Stimulated activated naive CD8-positive, alpha-beta T cell treated with anti-CD3 and anti-CD28 coated beads, Interleukin-15, Interleukin-2, amounts not matched to agents 100 U/mL and 50 U/mL, for 24 hours (primary cell): ENCODE results near the gene SCIMP.
"Not testable (repeated sequence)": the region's sequence is repeated elsewhere in the genome, so short reads cannot be mapped to it uniquely, and the experiment has no call there.

Experiments used
- ATAC-seq: fragments of 150-1000 bp; cut with Tn5 transposase; one replicate; pipeline ENCODE4 v1.10.0; 2021
- DNase-seq: peaks from one replicate; pipeline ENCODE4 v3.0.0; 2021

The SCIMP gene

DNA sequence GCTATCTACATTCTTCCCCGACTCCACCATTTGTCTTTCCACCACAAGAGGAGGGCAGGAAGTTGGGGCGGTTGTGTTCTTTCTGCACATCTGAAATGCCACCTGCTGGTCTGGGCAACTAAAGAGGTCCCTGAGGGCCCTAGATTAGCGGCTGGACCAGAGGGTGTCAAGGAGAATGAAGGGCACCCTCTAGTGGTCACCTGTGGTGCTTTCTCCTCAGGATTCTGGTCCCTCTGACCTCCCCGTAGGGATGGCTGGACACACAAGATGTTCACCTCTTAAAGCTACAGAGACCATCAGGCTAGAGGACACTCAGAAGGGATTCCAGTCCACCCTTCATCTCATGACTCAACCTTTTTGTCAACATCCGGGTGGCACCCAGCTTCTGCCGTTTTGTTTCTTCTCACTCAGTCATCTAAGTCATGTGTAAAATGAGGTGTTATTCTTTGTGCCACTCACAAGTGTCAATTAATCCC lies 2.9 kb upstream of the SCIMP start:
- DNase-seq (peak; percentile 67), ATAC-seq (peak; percentile 68)

DNA sequence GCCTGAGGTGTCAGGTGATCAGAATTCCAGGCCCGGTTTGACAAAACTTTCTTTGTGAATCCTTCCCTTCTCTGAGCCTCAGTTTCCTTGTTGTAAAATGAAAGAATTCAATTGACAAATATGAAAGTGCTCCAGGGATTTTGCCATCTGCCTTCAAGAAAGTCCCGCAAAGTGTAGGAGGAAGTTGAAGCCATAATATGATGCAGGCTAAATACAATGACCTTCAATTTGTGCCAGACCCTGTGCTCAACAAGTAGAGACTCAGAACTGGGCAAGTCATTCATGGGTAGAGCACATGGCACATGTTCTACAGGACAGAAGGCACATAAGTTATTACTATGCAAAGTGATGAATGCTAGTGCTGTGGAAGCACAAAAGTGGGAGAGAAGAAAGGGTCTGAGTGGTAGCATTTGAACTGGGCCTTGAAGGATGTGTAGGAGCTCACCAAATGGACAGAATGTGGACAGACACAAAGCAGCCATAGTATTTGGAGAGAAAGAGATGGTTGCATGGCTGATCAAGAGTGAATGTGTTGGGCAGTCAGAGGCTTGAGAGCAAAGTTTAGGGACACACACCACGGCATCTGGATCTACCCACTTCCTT lies 2.4 kb upstream of the SCIMP start:
- DNase-seq (no peak), ATAC-seq (no peak)

DNA sequence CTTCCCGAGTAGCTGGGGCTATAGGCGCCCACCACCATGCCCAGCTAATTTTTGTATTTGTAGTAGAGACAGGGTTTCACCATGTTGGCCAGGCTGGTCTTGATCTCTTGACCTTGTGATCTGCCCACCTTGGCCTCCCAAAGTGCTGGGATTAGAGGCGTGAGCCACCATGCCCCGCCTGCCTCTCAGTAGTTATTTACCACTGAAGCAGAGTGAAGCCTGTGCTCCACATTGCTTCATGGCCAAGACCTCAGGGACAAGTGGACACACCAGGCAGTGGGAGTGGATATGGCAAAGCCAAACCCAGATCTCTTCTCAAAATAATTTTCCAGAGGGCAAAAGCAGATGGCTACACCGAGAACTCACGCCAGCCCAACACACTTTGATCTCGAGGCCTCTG lies 1.2 kb downstream of the SCIMP start:
- not testable (repeated sequence) for DNase-seq, ATAC-seq

DNA sequence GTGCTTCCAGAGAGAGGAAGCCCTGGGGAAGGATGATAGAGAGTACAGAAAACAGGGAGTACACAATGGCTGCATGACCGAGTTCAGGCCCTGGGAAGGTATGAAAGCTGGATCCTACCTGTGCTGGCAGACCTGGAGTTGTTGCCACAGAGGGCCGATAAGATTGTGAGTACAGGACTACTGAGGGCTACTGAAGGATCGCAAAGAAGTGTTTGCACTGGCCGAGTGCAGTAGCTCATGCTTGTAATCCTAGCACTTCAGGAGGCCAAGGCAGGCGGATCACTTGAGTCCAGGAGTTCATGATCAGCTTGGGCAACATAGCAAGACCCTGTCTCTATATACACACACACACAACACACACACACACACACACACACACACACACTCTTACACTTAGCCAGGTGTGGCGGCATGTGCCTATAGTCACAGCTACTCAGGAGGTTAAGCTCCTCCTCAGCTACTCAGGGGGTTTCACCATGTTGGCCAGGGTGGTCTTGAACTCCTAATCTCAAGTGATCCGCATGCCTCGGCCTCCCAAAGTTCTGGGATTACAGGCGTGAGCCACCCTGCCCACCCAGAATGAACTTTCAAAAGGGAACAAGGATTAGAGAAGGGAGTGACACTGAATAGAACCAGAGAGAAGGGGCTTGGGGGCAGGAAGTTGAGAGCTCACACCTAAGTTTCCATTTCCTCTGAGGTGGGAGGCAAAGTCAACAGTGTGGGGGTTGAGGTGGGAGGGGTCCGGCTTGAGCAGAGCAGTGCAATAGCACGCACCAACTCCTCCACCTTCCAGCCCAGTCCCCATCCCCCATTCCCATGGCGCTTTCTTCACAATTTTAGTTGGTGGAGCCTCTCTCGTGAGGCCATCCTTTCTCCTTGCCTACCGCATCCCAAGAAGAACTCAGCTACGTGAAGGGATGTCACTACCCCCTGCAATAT lies 7.5 kb downstream of the SCIMP start:
- peak; percentile 30 for ATAC-seq
- peak; percentile 44 for DNase-seq

GRCh38 chr17:5225668-5226457 lies 8.8 kb downstream of the SCIMP start:
- ATAC-seq: no peak
- no peak for DNase-seq

GRCh38 chr17:5221912-5222311 lies 12.7 kb downstream of the SCIMP start:
- not testable (repeated sequence) for ATAC-seq, DNase-seq

- ATAC-seq: no peak
These were observed 14.6 kb downstream of the SCIMP start for GRCh38 chr17:5220074-5220473.

DNA sequence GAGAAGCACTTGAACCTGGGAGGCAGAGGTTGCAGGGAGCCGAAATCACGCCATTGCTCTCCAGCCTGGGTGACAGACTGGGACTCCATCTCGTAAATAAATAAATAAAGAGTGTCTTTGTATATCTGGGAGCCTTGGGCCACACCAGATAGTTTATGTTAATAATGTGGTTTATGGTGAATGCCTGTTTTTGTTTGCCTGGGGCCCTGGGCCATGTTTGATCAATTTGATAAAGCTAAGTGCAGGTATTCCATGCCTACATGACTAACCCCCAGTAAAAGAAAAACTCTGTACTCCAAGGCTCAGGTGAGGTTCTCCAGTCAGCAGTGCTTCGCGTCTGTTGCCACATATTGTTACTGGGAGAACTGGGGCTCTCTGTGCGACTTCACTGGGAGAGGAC lies 15.1 kb downstream of the SCIMP start:
- ATAC-seq (no peak), DNase-seq (no peak)

More at GRCh38 chr17:5220074-5220473, 14.6 kb downstream of the SCIMP start:
- no peak for DNase-seq

DNA sequence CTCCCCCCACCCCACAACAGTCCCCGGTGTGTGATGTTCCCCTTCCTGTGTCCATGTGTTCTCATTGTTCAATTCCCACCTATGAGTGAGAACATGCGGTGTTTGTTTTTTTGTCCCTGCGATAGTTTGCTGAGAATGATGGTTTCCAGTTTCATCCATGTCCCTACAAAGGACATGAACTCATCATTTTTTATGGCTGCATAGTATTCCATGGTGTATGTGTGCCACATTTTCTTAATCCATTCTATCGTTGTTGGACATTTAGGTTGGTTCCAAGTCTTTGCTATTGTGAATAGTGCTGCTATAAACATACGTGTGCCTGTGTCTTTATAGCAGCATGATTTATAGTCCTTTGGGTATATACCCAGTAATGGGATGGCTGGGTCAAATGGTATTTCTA lies 17.1 kb downstream of the SCIMP start:
- DNase-seq, ATAC-seq: not testable (repeated sequence)

DNA sequence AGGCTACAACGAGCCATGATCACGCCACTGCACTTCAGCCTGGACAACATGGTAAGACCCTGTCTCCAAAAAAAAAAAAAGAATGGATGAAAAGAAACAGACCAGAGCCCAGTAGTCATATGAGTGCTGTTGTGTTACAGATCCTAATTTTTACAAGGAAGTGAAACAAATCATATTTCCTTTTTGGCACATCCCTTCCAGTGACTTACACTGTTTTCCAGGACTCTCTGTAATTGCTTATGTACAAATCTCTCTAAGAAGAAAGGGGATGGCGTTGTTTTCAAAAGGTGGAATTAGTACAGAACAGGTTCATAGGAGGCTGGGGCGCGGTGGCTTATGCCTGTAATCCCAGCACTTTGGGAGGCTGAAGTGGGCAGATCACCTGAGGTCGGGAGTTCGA lies 23.2 kb downstream of the SCIMP start:
- ATAC-seq: no peak
- DNase-seq: no peak

GRCh38 chr17:5210614-5211252 lies 23.9 kb downstream of the SCIMP start:
- ATAC-seq: peak; percentile 71
- DNase-seq: no peak

DNA sequence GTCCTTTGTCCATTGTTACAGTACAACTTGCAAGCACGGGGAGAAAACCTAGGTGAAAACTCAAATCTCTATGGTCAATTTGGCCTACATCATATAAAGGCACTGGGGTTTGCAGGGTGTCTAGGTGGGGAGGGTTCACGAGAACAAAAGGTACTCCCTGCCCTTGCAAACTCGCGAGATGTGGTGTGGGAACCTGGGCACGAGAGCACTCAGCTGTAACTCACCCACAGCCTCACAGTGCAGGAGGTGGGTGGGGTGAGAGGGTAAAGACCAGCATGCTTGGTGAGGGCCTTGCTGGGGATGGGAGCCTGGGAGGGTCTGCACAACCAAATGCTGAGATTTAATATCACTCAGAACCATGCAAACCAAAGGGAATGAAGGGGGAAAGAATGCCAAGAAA lies 24.6 kb downstream of the SCIMP start:
- no peak for ATAC-seq
- no peak for DNase-seq

DNA sequence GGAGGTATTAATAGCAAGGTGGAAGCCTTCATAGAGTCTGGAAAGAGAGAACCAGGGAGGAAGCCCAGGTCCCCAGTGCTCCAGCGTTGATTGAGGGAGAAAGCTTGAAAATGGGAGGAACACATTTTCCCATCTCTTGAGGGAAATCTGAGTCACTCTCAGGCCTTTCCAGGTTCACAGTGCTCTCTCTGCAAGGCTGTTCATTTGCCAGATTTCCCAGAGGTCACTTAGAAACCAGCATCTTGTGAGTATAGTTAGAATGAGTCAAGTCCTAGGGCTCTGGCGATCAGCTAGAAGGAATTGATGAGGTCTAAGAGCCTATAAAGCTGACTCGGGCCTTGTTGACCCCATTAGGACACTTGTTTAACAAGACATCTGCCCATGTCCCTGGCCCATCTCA lies 25.3 kb downstream of the SCIMP start:
- no peak for DNase-seq
- ATAC-seq: no peak

GRCh38 chr17:5203908-5204294 lies 30.8 kb downstream of the SCIMP start:
- ATAC-seq: no peak
- no peak for DNase-seq

DNA sequence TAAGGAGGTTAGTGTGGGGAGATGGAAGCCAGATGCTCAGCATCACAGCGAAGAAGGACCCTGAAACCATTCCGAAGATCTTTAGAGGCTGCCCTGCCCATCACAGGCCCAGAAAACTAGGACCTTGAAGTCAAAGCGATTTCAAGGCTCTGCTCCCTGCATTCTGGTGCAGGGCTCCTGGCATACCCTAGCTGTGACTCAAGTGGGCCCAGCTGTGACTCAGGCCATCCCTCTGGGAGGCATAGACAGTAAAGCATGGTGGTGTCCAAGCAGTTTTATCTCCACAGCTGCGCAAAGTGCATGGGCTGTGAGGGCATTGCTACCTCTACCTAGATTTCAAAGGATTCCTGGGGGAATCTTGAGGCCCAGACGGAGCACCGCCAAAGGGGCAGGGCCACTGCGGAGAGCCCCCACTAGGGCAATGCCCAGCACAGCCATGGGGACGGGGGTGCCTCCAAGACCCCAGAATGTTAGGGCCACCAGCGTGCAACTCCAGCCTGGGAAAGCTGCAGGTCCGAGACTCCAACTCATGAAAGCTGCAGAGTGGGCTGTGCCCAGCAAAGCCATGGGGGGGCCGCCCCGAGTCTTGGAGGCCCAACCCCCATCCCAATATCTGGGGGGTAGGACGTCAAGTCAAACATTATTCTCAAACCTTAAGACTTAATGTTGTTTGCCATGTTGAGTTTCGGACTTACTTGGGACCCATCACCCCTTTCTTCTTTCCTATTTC lies 31.3 kb downstream of the SCIMP start:
- DNase-seq: no peak
- ATAC-seq: no peak

GRCh38 chr17:5201011-5201410 lies 33.6 kb downstream of the SCIMP start:
- no peak for ATAC-seq
- no peak for DNase-seq

GRCh38 chr17:5200360-5200759 lies 34.3 kb downstream of the SCIMP start:
- ATAC-seq (no peak), DNase-seq (no peak)

DNA sequence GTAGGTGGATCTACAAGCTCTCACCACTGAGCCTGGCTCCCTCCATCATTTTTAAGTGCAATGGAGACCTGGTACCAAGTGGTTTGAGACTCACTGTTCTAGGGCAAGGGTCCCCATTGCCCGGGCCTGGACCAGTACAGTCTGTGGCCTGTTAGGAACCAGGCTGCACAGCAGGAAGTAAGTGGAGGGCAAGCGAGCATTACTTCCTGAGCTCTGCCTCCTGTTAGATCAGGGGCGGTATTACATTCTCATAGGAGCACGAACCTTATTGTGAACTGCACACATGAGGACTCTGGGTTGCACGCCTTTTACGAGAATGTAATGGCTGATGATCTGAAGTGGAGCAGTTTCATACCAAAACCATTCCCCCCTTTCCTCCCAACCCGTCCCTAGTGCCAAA lies 36.2 kb downstream of the SCIMP start:
- ATAC-seq: peak; percentile 37
- DNase-seq: no peak

- DNase-seq: no peak
- ATAC-seq: no peak
These were observed 40.3 kb downstream of the SCIMP start for GRCh38 chr17:5194346-5194745.

DNA sequence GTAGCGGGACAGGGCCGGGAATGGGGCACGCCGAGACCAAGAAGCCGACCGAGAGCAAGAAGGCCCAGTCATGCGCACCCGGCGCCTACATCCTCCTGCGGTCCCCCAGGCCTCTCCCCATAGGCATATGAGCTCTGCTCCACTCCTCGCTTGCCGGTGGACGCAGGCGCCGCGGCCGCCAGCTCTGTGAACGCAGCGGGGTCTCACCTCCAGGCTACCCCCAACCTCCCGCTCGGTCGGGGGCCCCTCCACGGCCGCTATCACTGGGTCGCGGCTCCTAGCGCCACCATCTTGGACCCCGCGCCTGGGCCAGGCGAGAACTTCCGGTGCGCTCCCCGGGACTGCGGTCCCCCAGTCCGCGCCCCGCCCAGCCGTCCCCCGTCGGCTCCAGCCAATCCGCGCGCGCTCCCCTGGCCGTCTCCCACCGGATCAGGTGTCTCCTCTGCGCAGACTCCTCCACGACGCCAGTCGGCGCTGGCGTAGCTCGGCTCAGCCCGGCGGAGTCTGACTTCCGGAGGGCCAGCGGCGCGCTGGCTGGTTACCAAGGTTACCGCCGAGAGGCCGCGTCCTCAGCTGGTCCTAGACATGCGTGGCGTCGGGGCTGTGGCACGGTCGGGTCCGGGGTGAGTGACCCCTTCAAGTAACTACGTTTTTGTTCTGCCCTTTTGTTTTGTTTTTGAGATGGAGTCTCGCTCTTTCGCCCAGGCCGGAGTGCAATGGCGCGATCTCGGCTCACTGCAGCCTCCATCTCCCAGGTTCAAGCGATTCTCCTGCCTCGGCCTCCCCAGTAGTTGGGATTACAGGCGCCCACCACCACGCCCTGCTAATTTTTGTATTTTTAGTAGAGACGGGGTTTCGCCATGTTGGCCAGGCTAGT lies 42.9 kb downstream of the SCIMP start, which contains the start of gene ZNF594:
Gene ZNF594 (minus strand): TSS at position 328 of the 877 bp plus-strand sequence. CDS start 7,612 bp downstream, outside the sequence.
- ATAC-seq (peak; percentile 100), DNase-seq (peak; percentile 99)
